NAMALWA (cell line): Measurements from ENCODE around the gene FAM83G.
A peak's percentile ranks its signal among the peaks of the same experiment; 100 is the strongest.
"Not testable (repeated sequence)": the region's sequence is repeated elsewhere in the genome, so short reads cannot be mapped to it uniquely, and the experiment has no call there.

Source experiments
- DNase-seq: peaks from one replicate; pipeline ENCODE4 v3.0.0-alpha.2; 2015; ENCODE audit warnings: low spot score

Gene FAM83G

GRCh38 chr17:18966831-18967624, 37.5 kb downstream of the FAM83G start:
- no peak for DNase-seq

GRCh38 chr17:18965530-18966236, 38.9 kb downstream of the FAM83G start:
- no peak for DNase-seq

GRCh38 chr17:18964550-18964949, 40.0 kb downstream of the FAM83G start:
- no peak for DNase-seq

GRCh38 chr17:18964018-18964351, 40.6 kb downstream of the FAM83G start:
- DNase-seq, result no peak

- no peak for DNase-seq
These were observed 41.2 kb downstream of the FAM83G start for GRCh38 chr17:18963126-18964017.

- DNase-seq, result no peak
These were observed 42.1 kb downstream of the FAM83G start for GRCh38 chr17:18962494-18962815.

GRCh38 chr17:18961634-18962493, 42.7 kb downstream of the FAM83G start:
- no peak for DNase-seq

- peak; percentile 67 for DNase-seq
These were observed 43.6 kb downstream of the FAM83G start for GRCh38 chr17:18960803-18961511.

- DNase-seq, result no peak
These were observed 44.3 kb downstream of the FAM83G start for GRCh38 chr17:18960241-18960665.

GRCh38 chr17:18959845-18960240, 44.7 kb downstream of the FAM83G start:
- DNase-seq, result no peak

GRCh38 chr17:18959071-18959844, 45.3 kb downstream of the FAM83G start:
- no peak for DNase-seq

GRCh38 chr17:18958611-18959010, 46.0 kb downstream of the FAM83G start:
- no peak for DNase-seq

GRCh38 chr17:18957831-18958230, 46.7 kb downstream of the FAM83G start:
- DNase-seq, result no peak

GRCh38 chr17:18956581-18956980, 48.0 kb downstream of the FAM83G start:
- DNase-seq, result no peak

- not testable (repeated sequence) for DNase-seq
These were observed 48.5 kb downstream of the FAM83G start for GRCh38 chr17:18956021-18956420.

GRCh38 chr17:18955009-18955408, 49.6 kb downstream of the FAM83G start:
- no peak for DNase-seq

GRCh38 chr17:18954321-18954720, 50.2 kb downstream of the FAM83G start:
- no peak for DNase-seq

GRCh38 chr17:18953231-18953728, 51.3 kb downstream of the FAM83G start:
- no peak for DNase-seq

GRCh38 chr17:18951941-18952842, 52.4 kb downstream of the FAM83G start, which contains the start of gene SLC5A10:
TSS of gene SLC5A10 (plus strand) at chr17:18952165. CDS start at chr17:18952206, 41 bp downstream.
- DNase-seq, result no peak
